ENCODE data around the gene PFDN2.

PFDN2 gene

DNA sequence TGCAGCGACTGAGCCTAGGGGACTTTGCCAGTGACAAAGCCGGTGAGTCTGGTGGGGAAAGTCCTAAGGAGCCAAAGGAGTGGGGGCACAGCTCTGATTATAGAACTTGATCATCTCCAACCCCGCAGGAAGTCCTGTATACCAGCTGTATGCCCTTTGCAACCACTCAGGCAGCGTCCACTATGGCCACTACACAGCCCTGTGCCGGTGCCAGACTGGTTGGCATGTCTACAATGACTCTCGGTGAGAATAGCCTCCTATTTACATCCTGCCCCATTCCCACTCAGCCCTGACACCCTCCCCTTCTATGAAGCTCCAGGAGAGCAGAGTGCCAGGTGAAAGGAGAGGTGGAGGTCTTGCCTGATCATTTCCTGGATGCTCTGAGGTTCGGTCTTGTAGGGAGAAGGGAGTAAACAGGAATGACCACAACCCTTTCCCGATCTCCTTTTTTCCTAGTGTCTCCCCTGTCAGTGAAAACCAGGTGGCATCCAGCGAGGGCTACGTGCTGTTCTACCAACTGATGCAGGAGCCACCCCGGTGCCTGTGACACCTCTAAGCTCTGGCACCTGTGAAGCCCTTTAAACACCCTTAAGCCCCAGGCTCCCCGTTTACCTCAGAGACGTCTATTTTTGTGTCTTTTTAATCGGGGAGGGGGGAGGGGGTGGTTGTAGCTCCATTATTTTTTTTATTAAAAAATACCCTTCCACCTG is 47.2 kb upstream of the PFDN2 start:
- Histone ChIP-seq H3K9ac (ENCODE audit: low read depth, low read length, poor library complexity) (no peak overlapping the region), H3K14ac (ENCODE audit: low read length) (no peak overlapping the region), H3K18ac (ENCODE audit: low read length) (no peak overlapping the region), H3K9me3 (replicated peaks in 1 of 2; ENCODE audit: control insufficient read depth in 2 of 2, insufficient read depth in 1 of 2, low read depth in 1 of 2, low read length in 2 of 2) (no peaks in the 10 kb centered on the region), H3K23ac (ENCODE audit: low read depth, low read length, poor library complexity) (no peak overlapping the region), H2BK12ac (ENCODE audit: low read length) (no peak overlapping the region), H3K27ac (replicated peaks; ENCODE audit: low read length) (no peak overlapping the region), H3K79me1 (ENCODE audit: low read depth, low read length) (peaks cover 7% of the 10 kb centered on the region), H3K4me1 (ENCODE audit: control insufficient read depth in 2 of 2, insufficient read depth in 1 of 2, low read depth in 1 of 2, low read length in 2 of 2) (peaks cover 6 to 7% of the 10 kb centered on the region in 2 donors), H3K36me3 (replicated peaks in 1 of 2; ENCODE audit: control insufficient read depth in 2 of 2, insufficient read depth in 2 of 2, low read length in 2 of 2) (peaks cover 36 to 58% of the 10 kb centered on the region in 2 donors), H3K4me2 (ENCODE audit: insufficient read depth, low read length, poor library complexity, severe bottlenecking) (no peak overlapping the region), H4K91ac (ENCODE audit: low read depth, low read length, poor library complexity) (no peak overlapping the region), H3K4ac (ENCODE audit: low read length) (no peak overlapping the region), H2BK120ac (ENCODE audit: low read depth, low read length) (no peak overlapping the region), H3K4me3 (ENCODE audit: low read length in 2 of 2) (peak overlapping the region in 1 of 2 donors; percentile 67), H3K27me3 (ENCODE audit: control insufficient read depth in 3 of 3, insufficient read depth in 3 of 3, low read depth in 1 of 3, low read length in 3 of 3) (no peaks in the 10 kb centered on the region), H2AFZ (ENCODE audit: low read length) (no peak overlapping the region), H2BK15ac (ENCODE audit: low read length) (no peak overlapping the region), H2BK5ac (ENCODE audit: low read length) (peak overlapping the region; percentile 30), H4K8ac (ENCODE audit: low read depth, low read length) (no peak overlapping the region), H2AK5ac (ENCODE audit: low read depth, low read length) (no peak overlapping the region)
- no CpG with 5 or more reads among the region's 14 CpGs for WGBS, 2 donors (ENCODE audit: extremely low coverage in 2 of 2, insufficient read length in 2 of 2, insufficient replicate concordance in 1 of 2)
- DNase-seq (ENCODE audit: low spot score): no peak

GRCh38 chr1:161163793-161164192 is 46.0 kb upstream of the PFDN2 start:
- no peak overlapping the region for H3K27ac ChIP-seq (replicated peaks; ENCODE audit: low read length)
- no CpG with 5 or more reads among the region's 5 CpGs for WGBS, 2 donors (ENCODE audit: extremely low coverage in 2 of 2, insufficient read length in 2 of 2, insufficient replicate concordance in 1 of 2)

GRCh38 chr1:161162806-161163205 is 45.0 kb upstream of the PFDN2 start:
- Histone ChIP-seq H3K4me2 (ENCODE audit: insufficient read depth, low read length, poor library complexity, severe bottlenecking) (no peak overlapping the region), H3K9me3 (replicated peaks in 1 of 2; ENCODE audit: control insufficient read depth in 2 of 2, insufficient read depth in 1 of 2, low read depth in 1 of 2, low read length in 2 of 2) (no peaks in the 10 kb centered on the region), H3K27me3 (ENCODE audit: control insufficient read depth in 3 of 3, insufficient read depth in 3 of 3, low read depth in 1 of 3, low read length in 3 of 3) (no peaks in the 10 kb centered on the region), H3K4me3 (ENCODE audit: low read length in 2 of 2) (no peak overlapping the region), H3K18ac (ENCODE audit: low read length) (no peak overlapping the region), H3K4ac (ENCODE audit: low read length) (no peak overlapping the region), H4K8ac (ENCODE audit: low read depth, low read length) (no peak overlapping the region), H3K9ac (ENCODE audit: low read depth, low read length, poor library complexity) (no peak overlapping the region), H3K14ac (ENCODE audit: low read length) (no peak overlapping the region), H3K27ac (replicated peaks; ENCODE audit: low read length) (no peak overlapping the region), H2BK120ac (ENCODE audit: low read depth, low read length) (no peak overlapping the region), H2AK5ac (ENCODE audit: low read depth, low read length) (no peak overlapping the region), H3K36me3 (replicated peaks in 1 of 2; ENCODE audit: control insufficient read depth in 2 of 2, insufficient read depth in 2 of 2, low read length in 2 of 2) (peaks cover 29 to 61% of the 10 kb centered on the region in 2 donors), H4K91ac (ENCODE audit: low read depth, low read length, poor library complexity) (no peak overlapping the region), H3K79me1 (ENCODE audit: low read depth, low read length) (peaks cover 6% of the 10 kb centered on the region), H2AFZ (ENCODE audit: low read length) (no peak overlapping the region), H2BK15ac (ENCODE audit: low read length) (no peak overlapping the region), H2BK5ac (ENCODE audit: low read length) (no peak overlapping the region), H2BK12ac (ENCODE audit: low read length) (no peak overlapping the region), H3K23ac (ENCODE audit: low read depth, low read length, poor library complexity) (no peak overlapping the region), H3K4me1 (ENCODE audit: control insufficient read depth in 2 of 2, insufficient read depth in 1 of 2, low read depth in 1 of 2, low read length in 2 of 2) (peaks cover 9 to 13% of the 10 kb centered on the region in 2 donors)
- no CpG with 5 or more reads among the region's 10 CpGs for WGBS, 2 donors (ENCODE audit: extremely low coverage in 2 of 2, insufficient read length in 2 of 2, insufficient replicate concordance in 1 of 2)
- DNase-seq (ENCODE audit: low spot score): no peak

More at GRCh38 chr1:161163793-161164192, 46.0 kb upstream of the PFDN2 start:
- DNase-seq (ENCODE audit: low spot score): no peak
- Histone ChIP-seq H3K18ac (ENCODE audit: low read length) (no peak overlapping the region), H4K8ac (ENCODE audit: low read depth, low read length) (no peak overlapping the region), H3K4me2 (ENCODE audit: insufficient read depth, low read length, poor library complexity, severe bottlenecking) (no peak overlapping the region), H4K91ac (ENCODE audit: low read depth, low read length, poor library complexity) (no peak overlapping the region), H3K14ac (ENCODE audit: low read length) (no peak overlapping the region), H2AK5ac (ENCODE audit: low read depth, low read length) (no peak overlapping the region), H3K9me3 (replicated peaks in 1 of 2; ENCODE audit: control insufficient read depth in 2 of 2, insufficient read depth in 1 of 2, low read depth in 1 of 2, low read length in 2 of 2) (no peaks in the 10 kb centered on the region), H3K79me1 (ENCODE audit: low read depth, low read length) (peaks cover 7% of the 10 kb centered on the region), H3K27me3 (ENCODE audit: control insufficient read depth in 3 of 3, insufficient read depth in 3 of 3, low read depth in 1 of 3, low read length in 3 of 3) (no peaks in the 10 kb centered on the region), H3K36me3 (replicated peaks in 1 of 2; ENCODE audit: control insufficient read depth in 2 of 2, insufficient read depth in 2 of 2, low read length in 2 of 2) (peaks cover 29 to 51% of the 10 kb centered on the region in 2 donors), H3K23ac (ENCODE audit: low read depth, low read length, poor library complexity) (no peak overlapping the region), H2BK15ac (ENCODE audit: low read length) (no peak overlapping the region), H2BK120ac (ENCODE audit: low read depth, low read length) (no peak overlapping the region), H3K4me3 (ENCODE audit: low read length in 2 of 2) (no peak overlapping the region), H3K4ac (ENCODE audit: low read length) (no peak overlapping the region), H2BK12ac (ENCODE audit: low read length) (no peak overlapping the region), H3K9ac (ENCODE audit: low read depth, low read length, poor library complexity) (no peak overlapping the region), H3K4me1 (ENCODE audit: control insufficient read depth in 2 of 2, insufficient read depth in 1 of 2, low read depth in 1 of 2, low read length in 2 of 2) (peaks cover 8 to 11% of the 10 kb centered on the region in 2 donors), H2AFZ (ENCODE audit: low read length) (no peak overlapping the region), H2BK5ac (ENCODE audit: low read length) (no peak overlapping the region)

GRCh38 chr1:161162052-161162451 is 44.2 kb upstream of the PFDN2 start:
- Histone ChIP-seq H2AFZ (ENCODE audit: low read length) (no peak overlapping the region), H3K27ac (replicated peaks; ENCODE audit: low read length) (no peak overlapping the region), H3K9me3 (replicated peaks in 1 of 2; ENCODE audit: control insufficient read depth in 2 of 2, insufficient read depth in 1 of 2, low read depth in 1 of 2, low read length in 2 of 2) (no peaks in the 10 kb centered on the region), H2BK15ac (ENCODE audit: low read length) (no peak overlapping the region), H2BK5ac (ENCODE audit: low read length) (peak overlapping the region; percentile 20), H3K4me2 (ENCODE audit: insufficient read depth, low read length, poor library complexity, severe bottlenecking) (no peak overlapping the region), H3K14ac (ENCODE audit: low read length) (no peak overlapping the region), H3K18ac (ENCODE audit: low read length) (no peak overlapping the region), H3K79me1 (ENCODE audit: low read depth, low read length) (peaks cover 5% of the 10 kb centered on the region), H3K23ac (ENCODE audit: low read depth, low read length, poor library complexity) (no peak overlapping the region), H3K27me3 (ENCODE audit: control insufficient read depth in 3 of 3, insufficient read depth in 3 of 3, low read depth in 1 of 3, low read length in 3 of 3) (no peaks in the 10 kb centered on the region), H4K91ac (ENCODE audit: low read depth, low read length, poor library complexity) (no peak overlapping the region), H3K9ac (ENCODE audit: low read depth, low read length, poor library complexity) (no peak overlapping the region), H2BK120ac (ENCODE audit: low read depth, low read length) (no peak overlapping the region), H2BK12ac (ENCODE audit: low read length) (no peak overlapping the region), H3K4me1 (ENCODE audit: control insufficient read depth in 2 of 2, insufficient read depth in 1 of 2, low read depth in 1 of 2, low read length in 2 of 2) (peaks cover 6 to 10% of the 10 kb centered on the region in 2 donors), H3K4me3 (ENCODE audit: low read length in 2 of 2) (no peak overlapping the region), H2AK5ac (ENCODE audit: low read depth, low read length) (no peak overlapping the region), H4K8ac (ENCODE audit: low read depth, low read length) (no peak overlapping the region), H3K36me3 (replicated peaks in 1 of 2; ENCODE audit: control insufficient read depth in 2 of 2, insufficient read depth in 2 of 2, low read length in 2 of 2) (peaks cover 32 to 68% of the 10 kb centered on the region in 2 donors), H3K4ac (ENCODE audit: low read length) (no peak overlapping the region)
- no peak for DNase-seq (ENCODE audit: low spot score)
- WGBS, 2 donors (ENCODE audit: extremely low coverage in 2 of 2, insufficient read length in 2 of 2, insufficient replicate concordance in 1 of 2): no CpG with 5 or more reads among the region's 7 CpGs

All from neuronal stem cell (in vitro differentiated cells).